ENCODE measurements around the gene COL5A3.
"Not testable (repeated sequence)": the region's sequence is repeated elsewhere in the genome, so short reads cannot be mapped to it uniquely, and the experiment has no call there.

COL5A3 gene

GRCh38 chr19:9934132-9934950 is 76.0 kb downstream of the COL5A3 start:
- peak; percentile 99 for DNase-seq

DNA sequence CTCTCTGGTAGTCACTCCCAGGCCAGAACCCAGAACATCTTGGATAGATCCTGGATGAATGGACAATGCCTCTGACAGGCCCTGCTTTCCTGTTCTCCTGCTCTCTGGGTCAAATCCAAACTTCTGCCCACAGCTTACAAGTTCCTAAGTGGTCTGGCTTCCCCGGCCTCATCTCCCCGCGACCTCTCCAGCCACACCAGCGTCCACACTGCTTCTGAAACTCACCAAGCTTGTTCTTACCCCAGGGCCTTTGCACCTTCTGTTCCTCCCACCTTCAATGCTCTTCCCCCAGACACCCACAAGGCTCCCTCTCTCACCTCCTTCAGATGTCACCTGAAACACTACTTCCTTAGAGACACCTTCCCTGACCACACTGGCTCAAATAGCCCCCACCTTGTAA is 77.5 kb downstream of the COL5A3 start:
- no peak for DNase-seq

- DNase-seq, result no peak
Measured at GRCh38 chr19:9931629-9932028, 78.7 kb downstream of the COL5A3 start.

DNA sequence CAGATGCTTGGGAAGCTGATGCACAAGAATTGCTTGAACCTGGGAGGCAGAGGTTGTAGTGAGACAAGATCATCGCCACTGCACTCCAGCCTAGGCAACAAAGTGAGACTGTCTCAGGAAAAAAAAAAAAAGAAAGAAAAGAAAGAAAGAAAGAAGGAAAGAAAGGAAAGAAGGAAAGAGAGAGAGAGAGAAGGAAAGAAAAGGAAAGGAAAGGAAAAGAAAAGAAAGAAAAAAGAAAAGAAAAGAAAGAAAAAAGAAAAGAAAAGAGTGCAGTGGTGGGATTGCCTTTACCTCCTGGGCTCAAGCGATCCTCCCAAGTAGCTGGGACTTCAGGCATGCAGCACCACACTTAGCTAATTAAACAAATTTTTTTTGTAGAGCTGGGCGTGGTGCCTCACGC is 86.9 kb downstream of the COL5A3 start:
- DNase-seq, result no peak

DNA sequence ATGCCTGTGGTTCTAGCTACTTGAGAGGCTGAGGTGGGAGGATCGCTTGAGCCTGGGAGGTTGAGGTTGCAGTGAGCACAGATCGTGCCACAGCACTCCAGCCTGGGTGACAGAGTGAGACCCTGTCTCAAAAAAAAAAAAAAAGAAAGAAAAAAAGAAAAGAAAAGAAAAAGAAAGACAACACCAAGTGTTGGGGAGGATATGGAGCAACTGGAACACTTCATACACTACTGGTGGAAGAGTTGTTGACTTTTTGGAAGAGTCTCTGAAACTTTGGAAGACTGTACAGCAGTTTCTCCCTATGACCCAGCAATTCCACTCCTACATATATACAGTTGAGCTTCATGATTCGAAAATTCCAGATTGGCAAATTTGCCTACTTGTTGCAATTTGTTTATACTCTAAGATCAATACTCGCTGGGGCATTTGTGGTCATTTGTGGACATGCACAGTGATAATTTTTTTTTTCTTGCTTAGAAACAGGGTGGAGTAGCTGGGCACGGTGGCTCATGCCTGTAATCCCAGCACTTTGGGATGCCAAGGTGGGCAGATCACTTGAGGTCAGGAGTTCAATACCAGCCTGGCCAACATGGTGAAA is 87.4 kb downstream of the COL5A3 start:
- not testable (repeated sequence) for DNase-seq

GRCh38 chr19:9917321-9917720 is 93.0 kb downstream of the COL5A3 start:
- no peak for DNase-seq

DNA sequence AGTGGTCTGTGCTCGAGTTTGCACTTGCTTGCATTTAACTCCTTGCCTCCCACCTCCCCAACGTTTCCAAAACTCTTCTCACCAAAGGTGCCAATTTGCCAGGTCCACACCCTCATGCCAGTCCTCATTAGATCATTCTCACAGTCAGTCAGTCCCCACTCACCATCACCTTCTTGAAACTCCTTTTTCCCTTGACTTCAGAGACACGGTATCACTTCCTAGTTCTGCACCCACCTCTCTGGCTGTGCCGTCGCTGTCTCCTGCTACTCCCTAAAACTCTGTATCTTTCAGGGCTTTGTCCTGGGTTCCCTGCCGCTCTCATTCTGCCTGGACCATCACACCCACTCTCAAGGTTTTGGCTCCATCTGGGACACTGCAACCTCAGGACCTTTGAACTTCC is 93.6 kb downstream of the COL5A3 start:
- DNase-seq, result no peak

DNA sequence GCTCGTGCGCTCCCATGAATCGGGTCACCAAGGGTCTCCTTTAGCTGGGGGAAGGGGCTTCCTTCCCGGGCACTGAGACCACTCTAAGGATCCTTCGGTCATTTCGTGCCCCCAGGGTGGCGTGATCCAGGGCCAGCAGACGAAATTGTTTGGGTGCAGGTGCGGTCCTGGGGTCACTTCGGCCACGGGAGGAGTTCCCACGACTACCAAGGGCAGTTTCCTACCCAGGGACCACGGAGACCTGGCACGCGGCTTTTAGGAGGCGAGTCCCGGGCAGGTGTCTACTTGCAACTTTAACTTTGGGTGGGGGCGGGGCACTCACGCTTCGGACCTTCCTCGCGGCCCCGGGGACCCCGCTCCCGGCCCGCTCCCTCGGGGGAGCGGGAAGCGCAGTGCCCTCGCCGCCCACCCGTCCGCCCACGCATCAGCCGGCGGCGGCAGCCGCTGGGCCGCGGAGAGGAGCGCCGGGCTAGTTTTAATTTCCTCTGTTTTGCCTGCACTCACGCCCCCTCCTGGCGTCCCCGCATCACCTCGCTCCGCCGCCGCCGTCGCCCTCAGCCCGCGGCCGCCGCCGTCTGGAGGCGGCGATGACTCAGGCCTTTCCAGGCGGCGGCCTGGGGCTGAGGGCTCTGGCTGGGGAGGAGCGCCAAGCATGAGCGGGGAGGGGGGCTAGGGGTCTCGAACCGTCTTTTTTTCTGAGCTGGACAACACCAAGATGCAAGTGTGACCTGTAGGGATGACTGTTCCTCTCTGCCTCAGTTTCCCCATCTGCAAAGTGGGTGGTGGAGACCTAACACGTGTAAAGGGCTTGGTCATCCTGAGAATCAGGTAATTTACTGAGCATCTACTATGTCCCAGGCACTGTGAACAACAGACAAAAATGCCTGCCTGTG is 95.7 kb downstream of the COL5A3 start:
- peak; percentile 89 for DNase-seq

DNA sequence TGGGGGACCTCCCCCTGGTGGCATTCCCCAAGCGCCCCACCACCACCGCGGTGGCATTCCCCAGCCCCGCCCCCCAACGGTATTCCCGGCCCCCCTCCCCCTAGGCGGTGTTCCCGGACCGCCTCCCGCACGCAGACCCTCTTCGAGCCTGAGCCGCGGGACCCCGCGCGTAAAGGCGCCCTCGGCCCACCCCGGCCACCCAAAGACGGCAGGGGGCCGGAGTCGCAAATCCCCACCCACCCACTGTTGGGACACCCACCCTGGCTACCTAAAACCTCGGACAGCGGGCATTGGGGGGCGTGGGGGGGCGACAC is 96.3 kb downstream of the COL5A3 start:
- DNase-seq, result no peak

GRCh38 chr19:9913237-9914000 is 96.9 kb downstream of the COL5A3 start:
- no peak for DNase-seq

DNA sequence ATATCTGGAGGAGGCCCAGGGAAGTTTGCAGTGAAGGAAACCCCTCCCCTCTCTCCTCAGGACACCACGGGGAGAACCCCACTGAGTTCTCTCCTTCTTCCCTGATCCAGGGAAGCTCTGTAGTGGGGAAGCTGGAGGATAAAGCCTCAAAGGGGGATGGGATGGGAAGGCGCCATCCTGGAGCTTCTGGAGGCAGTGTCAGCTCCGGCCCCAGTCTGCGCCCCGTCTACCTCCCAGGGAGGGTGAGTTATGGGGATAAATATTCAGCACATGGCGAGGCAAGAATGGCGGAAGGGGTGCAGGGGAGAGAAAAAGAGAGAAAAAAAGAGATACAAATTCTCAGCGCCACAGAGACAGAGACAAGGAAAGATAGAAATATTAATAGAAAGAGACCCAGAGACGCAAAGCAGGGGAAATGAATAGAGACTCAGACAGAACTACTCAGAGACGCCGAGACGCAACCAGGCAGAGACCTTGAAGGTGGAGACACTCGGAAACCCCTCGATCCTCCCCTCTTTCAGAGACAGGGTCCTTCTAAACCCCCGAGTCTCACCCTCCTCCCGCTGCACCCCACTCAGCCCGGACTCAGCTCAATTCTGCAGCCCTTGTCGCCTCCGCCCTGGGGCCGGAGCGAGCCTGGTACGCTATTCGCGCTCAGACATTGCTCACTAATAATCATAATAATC is 97.6 kb downstream of the COL5A3 start:
- DNase-seq, result no peak

DNA sequence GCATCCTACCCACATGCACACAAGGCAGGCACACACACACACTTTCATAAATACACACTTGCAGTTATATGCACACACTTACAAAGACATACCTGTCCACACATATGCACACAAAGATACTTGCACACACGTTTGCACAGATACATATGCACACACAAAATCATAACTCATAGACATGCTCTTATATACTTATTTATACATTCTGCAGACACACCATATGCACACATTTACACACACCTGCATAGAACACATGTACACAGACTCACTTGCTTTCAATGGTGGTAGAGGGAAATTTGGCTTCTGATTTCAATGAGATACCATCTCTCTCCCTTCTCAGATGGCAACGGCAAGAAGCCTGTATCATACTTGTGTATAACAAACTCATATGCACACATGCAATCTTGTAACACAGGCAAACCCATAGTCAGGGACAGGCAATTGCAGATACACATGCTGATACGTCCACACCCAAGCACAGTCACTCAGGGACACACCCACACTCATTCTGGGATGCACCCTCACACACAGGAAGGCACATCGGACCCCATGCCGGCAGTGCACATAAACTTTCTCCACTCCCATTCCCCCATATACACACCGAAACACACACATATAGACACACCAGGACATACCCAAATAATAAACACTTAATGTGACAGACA is 98.6 kb downstream of the COL5A3 start:
- no peak for DNase-seq

DNA sequence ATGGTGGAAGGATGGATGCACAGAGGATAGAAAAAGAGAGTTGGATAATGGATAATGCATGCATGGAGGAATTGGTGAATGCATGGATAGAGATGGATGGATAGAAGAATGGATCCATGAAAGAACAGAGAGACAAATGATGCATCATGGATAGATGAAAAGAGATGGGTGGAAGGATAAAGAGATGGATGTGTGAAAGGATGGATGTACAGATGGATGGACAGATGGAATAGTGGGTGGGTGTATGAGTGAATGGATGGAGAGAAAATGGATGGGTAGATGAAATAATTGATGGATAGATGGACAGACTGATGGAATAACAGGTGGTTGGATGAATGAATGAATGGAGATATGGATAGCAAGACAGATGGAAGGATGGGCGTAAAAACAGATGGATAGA is 99.7 kb downstream of the COL5A3 start:
- no peak for DNase-seq
